K562 (cell line): ENCODE measurements around the gene KHSRP. TPM values are rescaled to one million over a fixed set of nuclear protein-coding genes. Genes with fewer than 3 reads are reported as not detected.

Source experiments
- ATAC-seq: fragments of 200-7000 bp; cut with Tn5 transposase; 3 replicates; pipeline ENCODE4 v1.9.1; 2020; ENCODE audit warnings: moderate library complexity
- BruUV-seq: library from RNA; stranded (reverse); fragments of 400-500 nt; replicated peaks from 2 replicates; lab custom pipeline; 2021; lab: Mats Ljungman, UMichigan
- CTCF ChIA-PET: fragments of 300-600 bp; formaldehyde crosslinking; extraction: SDS; loops from one replicate; lab custom pipeline; 2021; ENCODE audit warnings: low intra/inter-chr PET ratio; lab: Yijun Ruan, JAX
- POLR2A ChIA-PET: fragments of 300-600, 350-650 bp; sonication (Branson Sonifier 250); formaldehyde crosslinking; extraction: SDS; loops from one replicate; lab custom pipeline; 2021; ENCODE audit warnings: antibody characterized with exemption, inconsistent platforms; lab: Yijun Ruan, JAX
- DNase-seq, 4 experiments: peaks; one replicate each; pipeline versions ENCODE4 v3.0.0 to v3.0.0-alpha.2; 2011 to 2018; ENCODE audit warnings: low spot score in 3 of 4, mixed read lengths in 3 of 4; ENCODE audit errors: extremely low read depth in 1 of 4
- FAIRE-seq: peaks from 2 replicates; lab custom pipeline; 2011; peaks lifted over from hg19 to GRCh38; lab: Jason Lieb, UNC
- H2AFZ ChIP-seq: 2 replicates; pipeline ENCODE4 v1.6.0; 2011; ENCODE audit warnings: low read depth, low read length, control low read depth, inconsistent platforms
- H3K27ac ChIP-seq: fragments of 200-600 bp; 3 replicates; pipeline ENCODE4 v1.8.0; 2011; ENCODE audit warnings: low read depth, mild to moderate bottlenecking, control low read depth, inconsistent platforms, low read length, moderate library complexity, mixed read lengths; ENCODE audit errors: extremely low read depth
- H3K27me3 ChIP-seq, 2 experiments: fragments of 300-600 bp in 1 of 2; 2 replicates in 1 of 2; 3 replicates in 1 of 2; pipeline versions ENCODE4 v1.6.0 to v1.8.0; 2011; ENCODE audit warnings: inconsistent platforms in 2 of 2, low read length in 2 of 2, mild to moderate bottlenecking in 1 of 2, mixed read lengths in 1 of 2, moderate library complexity in 1 of 2; ENCODE audit not compliant: control insufficient read depth in 2 of 2, insufficient read depth in 2 of 2
- H3K36me3 ChIP-seq: fragments of 300-600 bp; 3 replicates; pipeline ENCODE4 v1.8.0; 2011; ENCODE audit warnings: mild to moderate bottlenecking, low read length, inconsistent platforms; ENCODE audit not compliant: control insufficient read depth, insufficient read depth
- H3K4me1 ChIP-seq, 2 experiments: fragments of 200-600 bp in 1 of 2; replicated peaks in 1 of 2; 2 replicates in 1 of 2; 3 replicates in 1 of 2; pipeline versions ENCODE4 v1.5.1 to v1.8.0; 2011; ENCODE audit warnings: inconsistent platforms in 2 of 2, low read length in 2 of 2, mild to moderate bottlenecking in 1 of 2, mixed read lengths in 1 of 2, moderate library complexity in 1 of 2; ENCODE audit not compliant: control insufficient read depth in 2 of 2, insufficient read depth in 2 of 2
- H3K4me2 ChIP-seq: 2 replicates; pipeline ENCODE4 v1.6.1; 2011; ENCODE audit warnings: low read length, control low read depth, inconsistent platforms, mixed read lengths; ENCODE audit not compliant: insufficient read depth
- H3K4me3 ChIP-seq: fragments of 200-600 bp; sonication (generic), shearing (Covaris generic); 2 replicates; pipeline ENCODE4 v1.5.1; 2016; ENCODE audit warnings: control low read depth, inconsistent platforms
- H3K79me2 ChIP-seq: fragments of 200-600 bp; 3 replicates; pipeline ENCODE4 v1.8.0; 2011; ENCODE audit warnings: low read length, inconsistent platforms; ENCODE audit not compliant: control insufficient read depth, insufficient read depth
- H3K9ac ChIP-seq, 2 experiments: 2 replicates each; pipeline versions ENCODE4 v1.6.0 to v1.6.1; 2011; ENCODE audit warnings: low read depth in 2 of 2, low read length in 2 of 2, control low read depth in 1 of 2, inconsistent platforms in 1 of 2, mild to moderate bottlenecking in 1 of 2, mixed read lengths in 1 of 2; ENCODE audit not compliant: insufficient read depth in 1 of 2
- H3K9me1 ChIP-seq: one replicate; pipeline ENCODE4 v1.6.0; 2011; ENCODE audit warnings: inconsistent platforms, mild to moderate bottlenecking, low read length, moderate library complexity; ENCODE audit not compliant: control insufficient read depth, insufficient read depth
- H3K9me3 ChIP-seq: replicated peaks from 2 replicates; pipeline ENCODE4 v1.5.1; 2011; ENCODE audit warnings: low read depth, low read length, inconsistent platforms; ENCODE audit not compliant: control insufficient read depth, insufficient read depth
- H4K20me1 ChIP-seq: replicated peaks from 2 replicates; pipeline ENCODE4 v1.6.1; 2011; ENCODE audit warnings: low read length, inconsistent platforms, mixed read lengths; ENCODE audit not compliant: control insufficient read depth, insufficient read depth
- BMI1 ChIP-seq: fragments of 150-350 bp; IDR thresholded peaks from 2 replicates; pipeline ENCODE4 v1.6.1; 2014; ENCODE audit warnings: low read length
- GTF2A2 ChIP-seq: IDR thresholded peaks from 2 replicates; pipeline ENCODE4 v1.6.1; 2016; ENCODE audit warnings: mild to moderate bottlenecking, missing genetic modification characterization, missing compliant biosample characterization
- KDM4B ChIP-seq, 2 experiments: fragments of 450-650 bp in 1 of 2; sonication (generic) in 1 of 2; IDR thresholded peaks; 2 replicates each; pipeline ENCODE4 v1.6.1; 2016 to 2017; ENCODE audit warnings: borderline replicate concordance in 2 of 2, antibody characterized with exemption in 1 of 2, low read depth in 1 of 2, mild to moderate bottlenecking in 1 of 2
- NFATC3 ChIP-seq: fragments of 450-650 bp; IDR thresholded peaks from 2 replicates; pipeline ENCODE4 v1.6.1; 2017; ENCODE audit warnings: mild to moderate bottlenecking
- ZBTB17 ChIP-seq: fragments of 450-650 bp; formaldehyde crosslinking; IDR thresholded peaks from 2 replicates; pipeline ENCODE4 v1.4.0; 2020; ENCODE audit warnings: mild to moderate bottlenecking
- WGBS: fragments of 100-300 bp; shearing (Covaris generic); methylation state at CpG from one replicate; pipeline ENCODE4 v1.1.6; 2016; ENCODE audit warnings: low coverage, mixed read lengths; ENCODE audit not compliant: insufficient coverage; ENCODE audit errors: missing lambda C conversion rate; 5-methylcytosine and 5-hydroxymethylcytosine counted together
- in situ Hi-C: fragments of 300-500 bp; cut with MboI; formaldehyde crosslinking; loops from 4 replicates; pipeline ENCODE4 v1.15.0; 2018; ENCODE audit warnings: inconsistent platforms, mixed read lengths
- intact Hi-C: fragments of 100-400 bp; cut with micrococcal nuclease; formaldehyde crosslinking; loops from 2 replicates; pipeline ENCODE4 v1.14.2; 2022
- polyA plus RNA-seq, 8 experiments: library from polyadenylated mRNA; depleted of rRNA in 4 of 8; stranded (reverse) in 5 of 8; unstranded in 3 of 8; fragments of >200 nt; fragmentation: Nextera tagmentation in 2 of 8; fragmentation: Illumina TruSeq in 1 of 8; extraction: Ambion mirVana in 2 of 8; extraction: Trizol in 1 of 8; gene quantifications; 2 replicates each; pipeline versions ENCODE4 v1.2.1 to v1.2.3, GENCODE V29; 2011 to 2014; ENCODE audit warnings: inconsistent platforms in 1 of 8, missing spikeins in 1 of 8
- total RNA-seq, 7 experiments: library from RNA; depleted of rRNA in 6 of 7; stranded (reverse); fragments of >200 nt in 6 of 7; fragmentation: Illumina TruSeq in 2 of 7; extraction: Trizol in 2 of 7; gene quantifications; 2 replicates each; pipeline versions ENCODE4 v1.2.1 to v1.2.3, GENCODE V29; 2011 to 2021; ENCODE audit warnings: low replicate concordance in 1 of 7
- TF ChIP-seq, protein P1 (sequence below), 2 experiments: fragments of 450-650 bp; IDR thresholded peaks; 2 replicates each; pipeline ENCODE4 v1.6.1; 2016

KHSRP gene
- total and polyA plus RNA-seq, 9 of the 15 experiments (the other 6 are each of a cell fraction or from before 2014, with no cell fraction given), result 4.2 to 564 (median 139) TPM

DNA sequence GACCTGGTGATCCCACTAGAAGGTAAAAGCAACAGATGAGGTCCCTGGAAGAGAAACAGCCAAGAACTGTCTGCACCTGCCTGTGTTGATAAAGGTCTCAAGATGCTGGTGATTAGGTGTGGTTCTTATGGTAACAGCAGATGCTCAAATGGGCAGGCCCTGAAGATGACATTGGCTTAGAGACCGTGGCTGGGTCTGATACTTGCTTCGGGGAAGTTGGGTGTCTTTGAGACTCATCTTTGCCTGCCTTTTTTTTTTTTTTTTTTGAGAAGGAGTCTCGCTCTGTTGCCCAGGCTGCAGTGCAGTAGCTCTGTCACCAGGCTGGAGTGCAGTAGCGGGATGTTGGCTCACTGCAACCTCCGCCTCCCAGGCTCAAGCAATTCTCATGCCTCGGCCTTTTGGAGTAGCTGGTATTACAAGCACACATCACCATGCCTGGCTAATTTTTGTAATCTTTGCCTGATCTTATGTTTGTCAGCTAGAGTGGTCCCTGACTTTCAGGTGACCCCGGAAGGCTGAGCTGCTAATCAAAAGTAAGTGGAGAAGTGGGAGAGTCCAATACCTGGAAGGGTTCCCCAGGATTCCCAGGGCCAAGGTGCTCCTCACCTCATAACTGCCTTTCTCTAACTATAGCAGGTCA lies 27.1 kb upstream of the KHSRP start (continued):
- TF ChIP-seq GTF2A2 (tag), result no peak

DNA sequence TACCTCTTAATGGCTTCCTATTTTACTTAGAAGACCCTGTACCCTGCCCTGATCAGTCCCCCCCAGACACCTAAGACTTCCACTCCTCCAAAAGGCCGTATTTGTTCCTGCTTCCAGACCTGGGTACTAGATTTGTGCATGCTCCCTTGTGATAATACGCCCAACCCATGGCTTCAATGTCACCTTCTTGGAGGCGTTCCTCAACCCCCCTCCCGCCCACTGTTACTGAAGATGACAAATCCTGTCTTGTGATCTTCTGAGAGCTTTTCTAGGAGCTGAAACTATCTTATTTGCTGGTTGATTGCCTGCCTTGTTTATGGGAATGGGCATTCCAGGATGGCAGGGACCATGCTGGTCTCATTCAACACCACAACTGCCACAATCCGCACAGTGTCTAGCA lies 25.6 kb upstream of the KHSRP start:
- H3K4me3 ChIP-seq, result no peak overlapping the region
- peaks cover 0 to 3% of the 10 kb centered on the region in 2 experiments; a peak in 1 of 5 replicates for H3K4me1 ChIP-seq
- H3K9ac ChIP-seq, result no peak overlapping the region
- H3K79me2 ChIP-seq, result no peaks in the 10 kb centered on the region
- ATAC-seq, result no peak
- no TSS peak for BruUV-seq
- H4K20me1 ChIP-seq, result no peaks in the 10 kb centered on the region
- in situ Hi-C loops (no loop called here), intact Hi-C loops (no loop called here)
- H3K9me1 ChIP-seq, result no peaks in the 10 kb centered on the region
- no peak for TF ChIP-seq BMI1
- 76% methylated on average over 5 of the region's 5 CpGs for WGBS
- DNase-seq, result no peak
- H3K27me3 ChIP-seq, result no peaks in the 10 kb centered on the region
- CTCF ChIA-PET, result no interaction called here
- POLR2A ChIA-PET, result no interaction called here
- FAIRE-seq, result no peak
- no peak overlapping the region for H3K27ac ChIP-seq
- no peak overlapping the region for H2AFZ ChIP-seq
- no peak overlapping the region for H3K4me2 ChIP-seq
- H3K36me3 ChIP-seq, result peaks cover 43% of the 10 kb centered on the region
- H3K9me3 ChIP-seq, result peaks cover 18% of the 10 kb centered on the region

DNA sequence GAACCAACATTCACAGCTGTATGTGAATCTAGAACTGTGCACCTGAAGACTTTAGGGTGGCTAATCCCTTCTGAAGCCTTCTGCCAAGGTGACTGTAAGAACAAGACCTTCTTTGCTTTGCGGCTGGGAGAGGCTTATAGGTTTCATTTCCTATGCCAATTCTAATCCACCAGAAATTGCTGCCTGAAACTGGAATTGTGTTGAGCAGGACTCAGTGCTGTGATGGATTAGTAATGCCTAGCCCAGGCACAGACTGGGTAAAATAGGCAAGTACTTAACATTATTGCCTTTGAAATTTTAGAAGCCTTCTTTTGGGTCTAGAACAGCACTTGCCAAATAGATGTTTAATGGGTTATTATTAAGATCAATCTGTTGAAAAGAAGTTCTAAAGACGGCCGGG lies 23.4 kb upstream of the KHSRP start:
- in situ Hi-C loops (no loop called here), intact Hi-C loops (no loop called here)
- Histone ChIP-seq H2AFZ (no peak overlapping the region), H3K9me3 (no peaks in the 10 kb centered on the region), H3K79me2 (no peaks in the 10 kb centered on the region), H3K4me1 (peaks cover 0 to 3% of the 10 kb centered on the region in 2 experiments; a peak in 1 of 5 replicates), H3K9ac (no peak overlapping the region), H3K27me3 (no peaks in the 10 kb centered on the region), H3K27ac (no peak overlapping the region), H3K9me1 (no peaks in the 10 kb centered on the region), H4K20me1 (no peaks in the 10 kb centered on the region), H3K4me3 (no peak overlapping the region), H3K36me3 (peaks cover 23% of the 10 kb centered on the region), H3K4me2 (no peak overlapping the region)
- FAIRE-seq, result no peak
- ChIA-PET POLR2A (interaction anchor here (0.6 to 1.0 kb wide), 2 partner anchors 10 to 11 kb away, joined by 3 to 4 read pairs; no protein-coding TSS in a partner anchor), CTCF (no interaction called here)
- TF ChIP-seq, protein P1, sequence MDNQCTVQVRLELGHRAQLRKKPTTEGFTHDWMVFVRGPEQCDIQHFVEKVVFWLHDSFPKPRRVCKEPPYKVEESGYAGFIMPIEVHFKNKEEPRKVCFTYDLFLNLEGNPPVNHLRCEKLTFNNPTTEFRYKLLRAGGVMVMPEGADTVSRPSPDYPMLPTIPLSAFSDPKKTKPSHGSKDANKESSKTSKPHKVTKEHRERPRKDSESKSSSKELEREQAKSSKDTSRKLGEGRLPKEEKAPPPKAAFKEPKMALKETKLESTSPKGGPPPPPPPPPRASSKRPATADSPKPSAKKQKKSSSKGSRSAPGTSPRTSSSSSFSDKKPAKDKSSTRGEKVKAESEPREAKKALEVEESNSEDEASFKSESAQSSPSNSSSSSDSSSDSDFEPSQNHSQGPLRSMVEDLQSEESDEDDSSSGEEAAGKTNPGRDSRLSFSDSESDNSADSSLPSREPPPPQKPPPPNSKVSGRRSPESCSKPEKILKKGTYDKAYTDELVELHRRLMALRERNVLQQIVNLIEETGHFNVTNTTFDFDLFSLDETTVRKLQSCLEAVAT (IDR thresholded peaks at IDR 0.05), result 0 out of 4 replicates have a peak, but pooled peaks of 1 of the 2 experiments have one; percentile 52
- TF ChIP-seq ZBTB17 (peak; percentile 78; the same call in 1 of the 2 replicates), NFATC3 (no peak), KDM4B (IDR thresholded peaks at IDR 0.05; ENCODE audit: borderline replicate concordance in 2 of 2, low read depth in 1 of 2) (no peak)
- ATAC-seq, result no peak
- WGBS, result 80% methylated on average over 3 of the region's 3 CpGs
- no TSS peak for BruUV-seq
- DNase-seq, result no peak
